Spinal cord (tissue), 10 donors: Measurements from ENCODE around the gene RIPK1. TPM values are rescaled to one million over a fixed set of nuclear protein-coding genes. Genes with fewer than 3 reads are reported as not detected.

Source experiments
- DNase-seq, 6 donors: peaks; one replicate each; pipeline versions ENCODE4 v3.0.0 to v3.0.0-alpha.2; 2013 to 2015; ENCODE audit warnings: low spot score in 6 of 6, low read depth in 4 of 6
- H3K27ac ChIP-seq: one replicate; pipeline ENCODE4 v1.5.1; 2013; ENCODE audit warnings: low read depth, low read length, control low read depth
- H3K27me3 ChIP-seq: one replicate; pipeline ENCODE4 v1.6.1; 2013; ENCODE audit warnings: low read length; ENCODE audit not compliant: control insufficient read depth, insufficient read depth
- H3K36me3 ChIP-seq: one replicate; pipeline ENCODE4 v1.6.1; 2013; ENCODE audit warnings: low read length; ENCODE audit not compliant: control insufficient read depth, insufficient read depth
- H3K4me1 ChIP-seq: one replicate; pipeline ENCODE4 v1.6.1; 2013; ENCODE audit warnings: low read length; ENCODE audit not compliant: control insufficient read depth, insufficient read depth
- H3K4me3 ChIP-seq: one replicate; pipeline ENCODE4 v1.5.1; 2013; ENCODE audit warnings: low read depth, low read length, control low read depth
- H3K9me3 ChIP-seq: one replicate; pipeline ENCODE4 v1.6.1; 2013; ENCODE audit warnings: low read length; ENCODE audit not compliant: control insufficient read depth, insufficient read depth
- WGBS: methylation state at CpG from one replicate; pipeline ENCODE4 v1.1.5; 2013; ENCODE audit warnings: missing lambda C conversion rate; ENCODE audit not compliant: insufficient coverage; 5-methylcytosine and 5-hydroxymethylcytosine counted together
- polyA plus RNA-seq, 2 donors: library from polyadenylated mRNA; unstranded; fragments of 120-200 nt; gene quantifications; one replicate each; pipeline ENCODE4 v1.2.1, GENCODE V29; 2013; ENCODE audit not compliant: insufficient read length in 2 of 2
- total RNA-seq, 2 donors: library from RNA; depleted of rRNA in 1 of 2; stranded (reverse); fragments of 120-200 nt in 1 of 2; fragments of >200 nt in 1 of 2; gene quantifications; one replicate each; pipeline versions ENCODE4 v1.2.3 to v1.2.4, GENCODE V29; 2013 to 2014
- donor health status: healthy.

Gene RIPK1
- total and polyA plus RNA-seq, 4 donors = 15.7 to 25.5 (median 18.0) TPM

GRCh38 chr6:3102875-3103274 lies 34.6 kb downstream of the RIPK1 start:
- Histone ChIP-seq H3K4me3 (no peak overlapping the region), H3K27ac (no peak overlapping the region), H3K9me3 (no peaks in the 10 kb centered on the region), H3K4me1 (no peaks in the 10 kb centered on the region), H3K36me3 (peaks cover 43% of the 10 kb centered on the region), H3K27me3 (no peaks in the 10 kb centered on the region)
- no peak for DNase-seq
- WGBS = no CpG with 5 or more reads among the region's 3 CpGs

GRCh38 chr6:3108746-3109414 lies 40.6 kb downstream of the RIPK1 start:
- no peak overlapping the region for H3K4me3 ChIP-seq
- peaks cover 50% of the 10 kb centered on the region for H3K36me3 ChIP-seq
- H3K4me1 ChIP-seq = no peaks in the 10 kb centered on the region
- no peak for DNase-seq
- no peaks in the 10 kb centered on the region for H3K27me3 ChIP-seq
- no peak overlapping the region for H3K27ac ChIP-seq
- H3K9me3 ChIP-seq = no peaks in the 10 kb centered on the region
- 86% methylated on average over 10 of the region's 10 CpGs for WGBS

- peaks cover 52% of the 10 kb centered on the region for H3K36me3 ChIP-seq
- no peak overlapping the region for H3K4me3 ChIP-seq
- H3K9me3 ChIP-seq = no peaks in the 10 kb centered on the region
- no peak overlapping the region for H3K27ac ChIP-seq
- no peaks in the 10 kb centered on the region for H3K27me3 ChIP-seq
- H3K4me1 ChIP-seq = no peaks in the 10 kb centered on the region
- DNase-seq = no peak
- no CpG with 5 or more reads among the region's 3 CpGs for WGBS
Observed at GRCh38 chr6:3109761-3110160, 41.5 kb downstream of the RIPK1 start.

- DNase-seq = no peak
- WGBS = 97% methylated on average over 4 of the region's 6 CpGs
- peaks cover 25% of the 10 kb centered on the region for H3K36me3 ChIP-seq
- no peaks in the 10 kb centered on the region for H3K4me1 ChIP-seq
- H3K27ac ChIP-seq = no peak overlapping the region
- H3K27me3 ChIP-seq = no peaks in the 10 kb centered on the region
- H3K4me3 ChIP-seq = no peak overlapping the region
- no peaks in the 10 kb centered on the region for H3K9me3 ChIP-seq
Observed at GRCh38 chr6:3114377-3114776, 46.1 kb downstream of the RIPK1 start.

GRCh38 chr6:3117912-3118352 lies 49.6 kb downstream of the RIPK1 start:
- no peaks in the 10 kb centered on the region for H3K27me3 ChIP-seq
- WGBS = 0% methylated on average over 3 of the region's 8 CpGs
- H3K36me3 ChIP-seq = peaks cover 19% of the 10 kb centered on the region
- DNase-seq = peak in 1 of 6 donors; percentile 15
- H3K4me1 ChIP-seq = peaks cover 6% of the 10 kb centered on the region
- H3K27ac ChIP-seq = peak overlapping the region; percentile 97
- H3K4me3 ChIP-seq = peak overlapping the region; percentile 90
- H3K9me3 ChIP-seq = no peaks in the 10 kb centered on the region

GRCh38 chr6:3118353-3119039 lies 50.2 kb downstream of the RIPK1 start, which contains the start of gene BPHL:
Gene BPHL (plus strand): TSS chr6:3118711. CDS start chr6:3118741, 30 bp downstream.
- Histone ChIP-seq H3K27ac (peak within 1 kb of the TSS; percentile 97), H3K9me3 (no peaks in the 10 kb centered on the region), H3K36me3 (peaks cover 14% of the 10 kb centered on the region), H3K27me3 (no peaks in the 10 kb centered on the region), H3K4me3 (peak within 1 kb of the TSS; percentile 90), H3K4me1 (peaks cover 7% of the 10 kb centered on the region)
- 0% methylated on average over 89 of the region's 89 CpGs for WGBS
- DNase-seq = peak; percentile 89 to 99 (median 92)

GRCh38 chr6:3119040-3119723 lies 50.9 kb downstream of the RIPK1 start:
- peak in 2 of 6 donors; percentile 33 to 56 for DNase-seq
- peak overlapping the region; percentile 97 for H3K27ac ChIP-seq

GRCh38 chr6:3120765-3121089 lies 52.4 kb downstream of the RIPK1 start:
- Histone ChIP-seq H3K9me3 (no peaks in the 10 kb centered on the region), H3K4me3 (no peak overlapping the region), H3K4me1 (peaks cover 7% of the 10 kb centered on the region), H3K27me3 (no peaks in the 10 kb centered on the region), H3K36me3 (no peaks in the 10 kb centered on the region), H3K27ac (no peak overlapping the region)
- 100% methylated on average over 4 of the region's 5 CpGs for WGBS
- no peak for DNase-seq

More at GRCh38 chr6:3119040-3119723, 50.9 kb downstream of the RIPK1 start:
- H3K27me3 ChIP-seq = no peaks in the 10 kb centered on the region
- H3K4me1 ChIP-seq = peaks cover 7% of the 10 kb centered on the region
- H3K9me3 ChIP-seq = no peaks in the 10 kb centered on the region
- H3K4me3 ChIP-seq = peak overlapping the region; percentile 90
- under 1% methylated on average over 14 of the region's 19 CpGs for WGBS
- peaks cover 12% of the 10 kb centered on the region for H3K36me3 ChIP-seq

GRCh38 chr6:3122823-3123182 lies 54.5 kb downstream of the RIPK1 start:
- H3K4me3 ChIP-seq = no peak overlapping the region
- H3K4me1 ChIP-seq = peaks cover 13% of the 10 kb centered on the region
- WGBS = 81% methylated on average over 9 of the region's 9 CpGs
- H3K27me3 ChIP-seq = no peaks in the 10 kb centered on the region
- peaks cover 3% of the 10 kb centered on the region for H3K36me3 ChIP-seq
- DNase-seq = no peak
- H3K9me3 ChIP-seq = no peaks in the 10 kb centered on the region
- no peak overlapping the region for H3K27ac ChIP-seq
